Stimulated activated CD4-positive, alpha-beta T cell treated with anti-CD3 and anti-CD28 coated beads, Interleukin-12 subunit alpha, Interleukin-12 subunit beta, amount 100 ng/mL, for 24 hours (primary cell): Measurements from ENCODE around the gene CCDC137.
A peak's percentile ranks its signal among the peaks of the same experiment; 100 is the strongest.
"Not testable (repeated sequence)": the region's sequence is repeated elsewhere in the genome, so short reads cannot be mapped to it uniquely, and the experiment has no call there.

Source experiments
- DNase-seq, 2 experiments: peaks; one replicate each; pipeline ENCODE4 v3.0.0-alpha.2; 2020; ENCODE audit warnings: low read depth in 2 of 2

The CCDC137 gene

GRCh38 chr17:81666342-81667191, at the start of gene CCDC137, which contains the start of gene OXLD1:
TSS of gene CCDC137 (plus strand) at chr17:81666737. CDS start at chr17:81666767, 30 bp downstream.
TSS of gene OXLD1 (minus strand) at chr17:81666605. CDS start at chr17:81666577, 28 bp downstream.
- DNase-seq, result peak; percentile 87 to 92

- DNase-seq, result no peak
Observed at GRCh38 chr17:81616877-81617276, 49.7 kb upstream of the CCDC137 start.

GRCh38 chr17:81618307-81618706, 48.2 kb upstream of the CCDC137 start:
- DNase-seq, result not testable (repeated sequence)

- no peak for DNase-seq
Observed at GRCh38 chr17:81621494-81622130, 44.9 kb upstream of the CCDC137 start.

- no peak for DNase-seq
Observed at GRCh38 chr17:81630274-81630673, 36.3 kb upstream of the CCDC137 start.

- DNase-seq, result no peak
Observed at GRCh38 chr17:81631482-81631881, 35.1 kb upstream of the CCDC137 start.

- no peak for DNase-seq
Observed at GRCh38 chr17:81635431-81635830, 31.1 kb upstream of the CCDC137 start.

- no peak for DNase-seq
Observed at GRCh38 chr17:81635973-81636504, 30.5 kb upstream of the CCDC137 start.

- peak; percentile 77 to 80 for DNase-seq
Observed at GRCh38 chr17:81636505-81637288, 29.8 kb upstream of the CCDC137 start, which contains the start of the genes NPLOC4 and TSPAN10. TSS of gene NPLOC4 (minus strand) at chr17:81637112. CDS start at chr17:81636930, 182 bp downstream. TSS of gene TSPAN10 (plus strand) at chr17:81637196. CDS start at chr17:81642413, 5,217 bp downstream.

- DNase-seq, result no peak
Observed at GRCh38 chr17:81638683-81639082, 27.9 kb upstream of the CCDC137 start.

- DNase-seq, result no peak
Observed at GRCh38 chr17:81640011-81640410, 26.5 kb upstream of the CCDC137 start.

GRCh38 chr17:81641825-81642489, 24.6 kb upstream of the CCDC137 start:
- no peak for DNase-seq

GRCh38 chr17:81644496-81644895, 22.0 kb upstream of the CCDC137 start:
- no peak for DNase-seq

- no peak for DNase-seq
Observed at GRCh38 chr17:81644976-81645952, 21.3 kb upstream of the CCDC137 start.

GRCh38 chr17:81646869-81647600, 19.5 kb upstream of the CCDC137 start:
- no peak for DNase-seq

GRCh38 chr17:81647640-81648012, 18.9 kb upstream of the CCDC137 start:
- no peak for DNase-seq

GRCh38 chr17:81648013-81648706, 18.4 kb upstream of the CCDC137 start:
- no peak for DNase-seq

- no peak for DNase-seq
Observed at GRCh38 chr17:81648707-81649085, 17.8 kb upstream of the CCDC137 start.

GRCh38 chr17:81650951-81651350, 15.6 kb upstream of the CCDC137 start:
- DNase-seq, result no peak
